ENCODE measurements around the gene VRK1. TPM values are rescaled to one million over a fixed set of nuclear protein-coding genes. Genes with fewer than 3 reads are reported as not detected.
"Not testable (repeated sequence)": the region's sequence is repeated elsewhere in the genome, so short reads cannot be mapped to it uniquely, and the experiment has no call there.

VRK1 gene
- total RNA-seq, 1 donor from 2014 or later: 9.3 TPM

DNA sequence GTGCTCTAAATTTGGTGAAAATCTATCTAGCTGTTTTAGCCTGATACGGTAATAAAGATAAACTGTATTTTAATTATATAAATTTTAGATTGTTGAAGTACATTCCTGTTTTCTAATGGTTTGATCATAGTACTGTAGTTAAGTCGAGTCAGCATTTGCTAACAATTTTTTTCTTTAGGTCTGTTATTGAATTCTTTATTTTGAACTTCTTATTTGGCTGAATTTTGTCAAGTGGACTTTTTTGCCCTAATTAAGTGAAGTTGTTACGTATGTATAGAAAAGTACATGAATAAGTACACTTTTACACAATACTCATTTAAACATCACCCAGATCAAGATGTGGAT is 66.8 kb downstream of the VRK1 start:
- no peak overlapping the region for H3K27ac Mint-ChIP-seq (ENCODE audit: unreplicated experiment)
- no peaks in the 10 kb centered on the region for H3K27me3 Mint-ChIP-seq (ENCODE audit: low read depth)
- H3K9me3 Mint-ChIP-seq (ENCODE audit: low read depth): peaks cover 5% of the 10 kb centered on the region
- TF ChIP-seq, protein P1, sequence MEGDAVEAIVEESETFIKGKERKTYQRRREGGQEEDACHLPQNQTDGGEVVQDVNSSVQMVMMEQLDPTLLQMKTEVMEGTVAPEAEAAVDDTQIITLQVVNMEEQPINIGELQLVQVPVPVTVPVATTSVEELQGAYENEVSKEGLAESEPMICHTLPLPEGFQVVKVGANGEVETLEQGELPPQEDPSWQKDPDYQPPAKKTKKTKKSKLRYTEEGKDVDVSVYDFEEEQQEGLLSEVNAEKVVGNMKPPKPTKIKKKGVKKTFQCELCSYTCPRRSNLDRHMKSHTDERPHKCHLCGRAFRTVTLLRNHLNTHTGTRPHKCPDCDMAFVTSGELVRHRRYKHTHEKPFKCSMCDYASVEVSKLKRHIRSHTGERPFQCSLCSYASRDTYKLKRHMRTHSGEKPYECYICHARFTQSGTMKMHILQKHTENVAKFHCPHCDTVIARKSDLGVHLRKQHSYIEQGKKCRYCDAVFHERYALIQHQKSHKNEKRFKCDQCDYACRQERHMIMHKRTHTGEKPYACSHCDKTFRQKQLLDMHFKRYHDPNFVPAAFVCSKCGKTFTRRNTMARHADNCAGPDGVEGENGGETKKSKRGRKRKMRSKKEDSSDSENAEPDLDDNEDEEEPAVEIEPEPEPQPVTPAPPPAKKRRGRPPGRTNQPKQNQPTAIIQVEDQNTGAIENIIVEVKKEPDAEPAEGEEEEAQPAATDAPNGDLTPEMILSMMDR (IDR thresholded peaks at IDR 0.05): no peak
- no peaks in the 10 kb centered on the region for H3K4me1 Mint-ChIP-seq (ENCODE audit: low read depth)
- no peak for DNase-seq (ENCODE audit: low spot score)
- H3K4me3 Mint-ChIP-seq (ENCODE audit: unreplicated experiment): no peak overlapping the region
- no peaks in the 10 kb centered on the region for H3K36me3 Mint-ChIP-seq (ENCODE audit: low read depth)

DNA sequence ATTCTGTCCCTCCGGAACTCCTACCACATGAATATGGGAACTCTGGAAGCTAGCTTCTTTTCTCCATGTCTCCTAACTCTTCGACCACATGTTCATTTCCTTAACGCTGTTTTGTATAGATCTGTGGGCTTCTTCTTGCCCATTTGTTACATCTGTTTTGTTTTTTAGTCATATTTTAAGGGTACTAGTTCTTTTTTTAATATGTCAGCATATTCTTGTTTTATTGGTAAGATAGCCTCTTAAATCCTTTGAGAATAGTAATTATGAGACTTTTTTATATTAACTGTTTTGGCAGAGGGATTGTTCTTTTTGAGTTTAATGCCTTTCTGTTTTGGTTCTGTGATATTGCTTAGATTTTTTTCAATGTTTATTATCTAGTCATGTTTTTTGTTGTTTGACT is 70.5 kb downstream of the VRK1 start:
- Mint-ChIP-seq H3K36me3 (ENCODE audit: low read depth) (no peaks in the 10 kb centered on the region), H3K27ac (ENCODE audit: unreplicated experiment) (no peak overlapping the region), H3K9me3 (ENCODE audit: low read depth) (peaks cover 5% of the 10 kb centered on the region), H3K4me1 (ENCODE audit: low read depth) (no peaks in the 10 kb centered on the region), H3K27me3 (ENCODE audit: low read depth) (no peaks in the 10 kb centered on the region), H3K4me3 (ENCODE audit: unreplicated experiment) (no peak overlapping the region)
- DNase-seq (ENCODE audit: low spot score): no peak
- TF ChIP-seq, protein P1 (IDR thresholded peaks at IDR 0.05): no peak

DNA sequence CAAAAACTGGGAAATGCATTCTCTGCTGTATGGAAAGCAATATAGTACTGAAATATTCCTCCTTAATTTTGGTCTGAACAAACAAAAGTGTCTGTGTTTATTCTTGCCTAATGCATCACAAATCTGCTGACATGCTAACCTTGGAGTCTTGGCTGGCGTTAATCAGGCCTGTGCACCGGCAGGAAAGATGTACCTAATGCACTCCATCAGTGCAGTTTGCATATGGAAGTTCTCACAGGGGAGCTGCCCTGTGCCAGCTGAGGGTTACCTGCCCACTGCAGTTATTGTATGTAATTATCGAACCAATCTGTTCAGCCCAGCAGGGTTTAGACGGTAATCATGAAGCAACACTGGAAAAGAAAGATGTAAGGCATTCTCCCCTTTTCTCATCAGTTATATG is 76.9 kb downstream of the VRK1 start:
- TF ChIP-seq, protein P1 (IDR thresholded peaks at IDR 0.05): no peak
- H3K27ac Mint-ChIP-seq (ENCODE audit: unreplicated experiment): no peak overlapping the region
- no peaks in the 10 kb centered on the region for H3K36me3 Mint-ChIP-seq (ENCODE audit: low read depth)

DNA sequence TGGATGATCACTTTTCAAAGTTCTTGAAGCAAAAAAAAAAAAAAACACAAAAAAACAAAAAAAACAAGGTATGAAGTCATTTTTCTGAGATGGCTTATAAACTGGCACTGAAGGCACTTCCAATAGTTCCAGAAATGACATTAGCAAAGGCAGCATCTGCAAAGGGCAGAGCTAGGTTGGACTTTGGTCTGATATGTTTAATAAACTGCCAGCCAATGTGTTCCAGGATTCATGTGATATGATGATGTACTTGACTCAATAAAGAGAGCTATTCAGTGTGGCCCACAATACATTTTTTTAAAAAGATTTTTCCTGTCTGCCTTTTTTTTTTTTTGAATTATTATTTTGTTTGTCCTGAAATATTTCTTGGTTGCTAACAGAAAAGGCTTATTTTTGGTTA is 79.6 kb downstream of the VRK1 start:
- Mint-ChIP-seq H3K9me3 (ENCODE audit: low read depth) (no peaks in the 10 kb centered on the region), H3K4me1 (ENCODE audit: low read depth) (no peaks in the 10 kb centered on the region), H3K36me3 (ENCODE audit: low read depth) (no peaks in the 10 kb centered on the region), H3K27me3 (ENCODE audit: low read depth) (no peaks in the 10 kb centered on the region), H3K4me3 (ENCODE audit: unreplicated experiment) (no peak overlapping the region), H3K27ac (ENCODE audit: unreplicated experiment) (no peak overlapping the region)
- DNase-seq (ENCODE audit: low spot score): no peak
- TF ChIP-seq, protein P1 (IDR thresholded peaks at IDR 0.05): no peak

More for the DNA sequence above, 76.9 kb downstream of the VRK1 start:
- Mint-ChIP-seq H3K4me1 (ENCODE audit: low read depth) (no peaks in the 10 kb centered on the region), H3K27me3 (ENCODE audit: low read depth) (no peaks in the 10 kb centered on the region), H3K4me3 (ENCODE audit: unreplicated experiment) (no peak overlapping the region), H3K9me3 (ENCODE audit: low read depth) (no peaks in the 10 kb centered on the region)
- no peak for DNase-seq (ENCODE audit: low spot score)

DNA sequence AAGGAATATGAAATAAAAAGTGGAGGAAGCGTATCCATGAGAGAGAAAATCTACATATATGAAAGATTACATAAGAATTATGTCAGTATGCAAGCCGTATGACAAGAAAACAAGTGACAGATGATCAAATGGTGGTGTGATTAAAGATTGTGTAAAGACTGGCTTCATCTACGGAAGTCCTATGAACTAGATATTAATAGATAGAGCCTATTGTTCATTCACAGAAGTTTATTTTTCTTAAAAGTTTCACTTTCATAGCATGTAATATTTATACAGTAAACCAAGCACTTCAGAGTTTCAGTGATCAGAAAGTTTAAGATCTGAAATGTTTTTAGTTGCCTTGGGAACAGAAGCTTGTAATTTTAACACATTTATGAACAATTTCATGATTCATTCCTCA is 84.5 kb downstream of the VRK1 start:
- Mint-ChIP-seq H3K36me3 (ENCODE audit: low read depth) (no peaks in the 10 kb centered on the region), H3K4me1 (ENCODE audit: low read depth) (no peaks in the 10 kb centered on the region), H3K27ac (ENCODE audit: unreplicated experiment) (no peak overlapping the region), H3K27me3 (ENCODE audit: low read depth) (no peaks in the 10 kb centered on the region), H3K4me3 (ENCODE audit: unreplicated experiment) (no peak overlapping the region), H3K9me3 (ENCODE audit: low read depth) (no peaks in the 10 kb centered on the region)
- DNase-seq (ENCODE audit: low spot score): no peak
- TF ChIP-seq, protein P1 (IDR thresholded peaks at IDR 0.05): no peak

DNA sequence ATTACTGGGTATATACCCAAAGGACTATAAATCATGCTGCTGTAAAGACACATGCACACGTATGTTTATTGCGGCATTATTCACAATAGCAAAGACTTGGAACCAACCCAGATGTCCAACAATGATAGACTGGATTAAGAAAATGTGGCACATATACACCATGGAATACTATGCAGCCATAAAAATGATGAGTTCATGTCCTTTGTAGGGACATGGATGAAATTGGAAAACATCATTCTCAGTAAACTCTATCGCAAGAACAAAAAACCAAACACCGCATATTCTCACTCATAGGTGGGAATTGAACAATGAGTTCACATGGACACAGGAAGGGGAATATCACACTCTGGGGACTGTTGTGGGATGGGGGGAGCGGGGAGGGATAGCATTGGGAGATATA is 86.8 kb downstream of the VRK1 start:
- H3K4me1 Mint-ChIP-seq (ENCODE audit: low read depth); H3K9me3 Mint-ChIP-seq (ENCODE audit: low read depth); H3K27ac Mint-ChIP-seq (ENCODE audit: unreplicated experiment); H3K27me3 Mint-ChIP-seq (ENCODE audit: low read depth); H3K4me3 Mint-ChIP-seq (ENCODE audit: unreplicated experiment); H3K36me3 Mint-ChIP-seq (ENCODE audit: low read depth); DNase-seq (ENCODE audit: low spot score): not testable (repeated sequence)
